OCI-LY1 (cell line): Measurements from ENCODE around the gene ZBTB8A.

Experiments
- H2AFZ ChIP-seq: fragments of 200-600 bp; sonication (generic), shearing (Covaris generic); 2 replicates; pipeline ENCODE4 v1.6.0; 2014; ENCODE audit warnings: antibody characterized with exemption, mild to moderate bottlenecking, low read length
- H3F3A ChIP-seq: fragments of 200-600 bp; sonication (generic), shearing (Covaris generic); 2 replicates; pipeline ENCODE4 v1.6.0; 2014; ENCODE audit warnings: mild to moderate bottlenecking, antibody characterized with exemption, low read length, moderate library complexity; ENCODE audit not compliant: insufficient read depth
- H3K27ac ChIP-seq: fragments of 200-600 bp; sonication (generic); 2 replicates; pipeline ENCODE4 v1.5.1; 2014; ENCODE audit warnings: low read length, mixed run types, mild to moderate bottlenecking, low read depth; ENCODE audit not compliant: poor library complexity, severe bottlenecking
- H3K27me3 ChIP-seq: fragments of 200-600 bp; sonication (generic); 2 replicates; pipeline ENCODE4 v1.6.0; 2014; ENCODE audit warnings: antibody characterized with exemption, mild to moderate bottlenecking, low read length, moderate library complexity; ENCODE audit not compliant: insufficient read depth
- H3K36me3 ChIP-seq: fragments of 200-600 bp; sonication (generic); 2 replicates; pipeline ENCODE4 v1.6.1; 2014; ENCODE audit warnings: mild to moderate bottlenecking, antibody characterized with exemption, low read length, moderate library complexity, mixed read lengths; ENCODE audit not compliant: insufficient read depth
- H3K4me1 ChIP-seq: fragments of 200-600 bp; sonication (generic); 2 replicates; pipeline ENCODE4 v1.5.1; 2014; ENCODE audit warnings: mild to moderate bottlenecking, low read length, moderate library complexity; ENCODE audit not compliant: insufficient read depth, severe bottlenecking
- H3K4me2 ChIP-seq: fragments of 200-600 bp; sonication (generic), shearing (Covaris generic); 2 replicates; pipeline ENCODE4 v1.6.1; 2014; ENCODE audit warnings: low read length
- H3K4me3 ChIP-seq: fragments of 200-600 bp; sonication (generic); 2 replicates; pipeline ENCODE4 v1.5.1; 2014; ENCODE audit warnings: low read length, low read depth, mild to moderate bottlenecking, mixed read lengths; ENCODE audit not compliant: poor library complexity, severe bottlenecking
- H3K79me2 ChIP-seq: fragments of 200-600 bp; shearing (Covaris generic); 2 replicates; pipeline ENCODE4 v1.6.1; 2016; ENCODE audit warnings: mixed run types, low read length, mixed read lengths; ENCODE audit not compliant: insufficient read depth
- H3K9ac ChIP-seq: fragments of 200-600 bp; sonication (generic), shearing (Covaris generic); 2 replicates; pipeline ENCODE4 v1.6.1; 2014; ENCODE audit warnings: mild to moderate bottlenecking, low read length, mixed read lengths
- H3K9me2 ChIP-seq: fragments of 200-600 bp; sonication (generic), shearing (Covaris generic); 2 replicates; pipeline ENCODE4 v1.6.1; 2014; ENCODE audit warnings: low read depth, mild to moderate bottlenecking, low read length, mixed read lengths
- H3K9me3 ChIP-seq: fragments of 200-600 bp; shearing (Covaris generic); 2 replicates; pipeline ENCODE4 v1.6.1; 2014; ENCODE audit warnings: low read length, mixed read lengths
- H4K20me1 ChIP-seq: fragments of 200-600 bp; sonication (generic), shearing (Covaris generic); 2 replicates; pipeline ENCODE4 v1.6.0; 2016; ENCODE audit warnings: mild to moderate bottlenecking, low read length; ENCODE audit not compliant: insufficient read depth
- EZH2 ChIP-seq: fragments of 200-600 bp; sonication (generic), shearing (Covaris generic); IDR thresholded peaks from 2 replicates; pipeline ENCODE4 v1.8.0; 2017; ENCODE audit warnings: borderline replicate concordance, mixed run types, mild to moderate bottlenecking, antibody characterized with exemption, low read length, moderate library complexity, mixed read lengths
- TF ChIP-seq, protein P1 (sequence below): fragments of 200-600 bp; sonication (generic), shearing (Covaris generic); IDR thresholded peaks from 2 replicates; pipeline ENCODE4 v1.5.1; 2017; ENCODE audit warnings: mild to moderate bottlenecking, antibody characterized with exemption, low read length, moderate library complexity, mixed read lengths

ZBTB8A gene

DNA sequence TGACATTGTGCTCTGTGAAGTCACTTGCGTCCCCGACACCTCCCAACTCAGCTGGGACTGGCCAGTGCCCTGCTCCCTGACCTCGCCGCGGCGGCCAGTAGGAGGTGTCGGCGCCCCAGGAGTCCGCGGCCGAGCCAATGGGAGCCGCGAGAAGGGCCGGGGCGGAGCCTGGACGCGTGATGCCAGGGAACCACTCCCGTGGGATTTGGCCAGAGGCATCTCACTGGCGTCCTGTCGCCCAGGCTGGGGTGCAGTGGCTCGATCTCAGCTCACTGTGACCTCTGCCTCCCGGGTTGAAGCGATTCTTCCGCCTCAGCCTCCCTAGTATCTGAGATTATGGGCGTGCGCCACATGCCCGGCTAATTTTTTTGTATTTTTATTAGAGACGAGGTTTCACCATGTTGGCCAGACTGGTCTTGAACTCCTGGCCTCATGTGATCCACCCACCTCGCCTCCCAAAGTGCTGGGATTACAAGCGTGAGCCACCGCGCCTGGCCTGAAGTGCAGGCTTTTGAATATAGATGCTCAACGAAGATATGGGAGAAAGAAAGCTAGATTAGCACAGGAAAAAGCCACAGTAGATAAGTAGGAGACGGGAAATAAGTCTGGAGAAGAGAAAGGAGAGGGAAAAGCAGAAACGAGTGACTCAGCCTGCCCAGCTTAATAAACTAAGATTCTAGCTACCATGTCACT lies 73.1 kb downstream of the ZBTB8A start:
- no peak overlapping the region for H2AFZ ChIP-seq
- H3K27me3 ChIP-seq = no peaks in the 10 kb centered on the region
- no peaks in the 10 kb centered on the region for H3F3A ChIP-seq
- no peaks in the 10 kb centered on the region for H3K36me3 ChIP-seq
- no peak for TF ChIP-seq EZH2
- TF ChIP-seq, protein P1, sequence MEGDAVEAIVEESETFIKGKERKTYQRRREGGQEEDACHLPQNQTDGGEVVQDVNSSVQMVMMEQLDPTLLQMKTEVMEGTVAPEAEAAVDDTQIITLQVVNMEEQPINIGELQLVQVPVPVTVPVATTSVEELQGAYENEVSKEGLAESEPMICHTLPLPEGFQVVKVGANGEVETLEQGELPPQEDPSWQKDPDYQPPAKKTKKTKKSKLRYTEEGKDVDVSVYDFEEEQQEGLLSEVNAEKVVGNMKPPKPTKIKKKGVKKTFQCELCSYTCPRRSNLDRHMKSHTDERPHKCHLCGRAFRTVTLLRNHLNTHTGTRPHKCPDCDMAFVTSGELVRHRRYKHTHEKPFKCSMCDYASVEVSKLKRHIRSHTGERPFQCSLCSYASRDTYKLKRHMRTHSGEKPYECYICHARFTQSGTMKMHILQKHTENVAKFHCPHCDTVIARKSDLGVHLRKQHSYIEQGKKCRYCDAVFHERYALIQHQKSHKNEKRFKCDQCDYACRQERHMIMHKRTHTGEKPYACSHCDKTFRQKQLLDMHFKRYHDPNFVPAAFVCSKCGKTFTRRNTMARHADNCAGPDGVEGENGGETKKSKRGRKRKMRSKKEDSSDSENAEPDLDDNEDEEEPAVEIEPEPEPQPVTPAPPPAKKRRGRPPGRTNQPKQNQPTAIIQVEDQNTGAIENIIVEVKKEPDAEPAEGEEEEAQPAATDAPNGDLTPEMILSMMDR = no peak
- H3K9me3 ChIP-seq = peaks cover 3% of the 10 kb centered on the region; the same call in 1 of the 2 replicates
- H3K4me3 ChIP-seq = no peak overlapping the region
- no peak overlapping the region; the same call in 1 of the 2 replicates for H3K4me2 ChIP-seq
- H3K9ac ChIP-seq = no peak overlapping the region
- no peaks in the 10 kb centered on the region for H3K9me2 ChIP-seq
- no peaks in the 10 kb centered on the region for H3K79me2 ChIP-seq
- H3K27ac ChIP-seq = no peak overlapping the region
- H4K20me1 ChIP-seq = no peaks in the 10 kb centered on the region
- H3K4me1 ChIP-seq = no peaks in the 10 kb centered on the region

DNA sequence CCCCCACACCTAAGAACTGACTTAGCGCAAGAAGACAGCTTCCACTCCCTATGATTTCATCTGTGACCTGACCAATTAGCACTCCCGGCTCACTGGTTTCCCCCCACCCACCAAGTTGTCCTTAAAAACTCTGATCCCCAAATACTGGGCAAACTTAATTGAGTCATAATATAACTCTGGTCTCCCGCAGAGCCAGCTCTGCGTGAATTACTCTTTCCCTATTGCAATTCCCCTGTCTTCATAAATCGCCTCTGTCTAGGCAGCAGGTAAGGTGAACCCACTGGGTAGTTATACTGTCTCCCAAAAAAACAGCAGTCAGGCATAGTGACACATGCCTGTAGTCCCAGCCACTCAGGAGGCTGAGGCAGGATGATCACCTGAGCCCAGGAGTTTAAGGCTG lies 74.2 kb downstream of the ZBTB8A start:
- H3K9me2 ChIP-seq = no peaks in the 10 kb centered on the region
- TF ChIP-seq EZH2 = no peak
- TF ChIP-seq, protein P1 = no peak
- no peaks in the 10 kb centered on the region for H3K9me3 ChIP-seq
- H3K27ac ChIP-seq = no peak overlapping the region
- H2AFZ ChIP-seq = no peak overlapping the region
- H3F3A ChIP-seq = no peaks in the 10 kb centered on the region
- H3K4me3 ChIP-seq = no peak overlapping the region
- no peaks in the 10 kb centered on the region for H4K20me1 ChIP-seq
- no peaks in the 10 kb centered on the region for H3K79me2 ChIP-seq
- H3K27me3 ChIP-seq = no peaks in the 10 kb centered on the region
- H3K9ac ChIP-seq = no peak overlapping the region
- H3K36me3 ChIP-seq = no peaks in the 10 kb centered on the region
- H3K4me1 ChIP-seq = no peaks in the 10 kb centered on the region
- no peak overlapping the region for H3K4me2 ChIP-seq

DNA sequence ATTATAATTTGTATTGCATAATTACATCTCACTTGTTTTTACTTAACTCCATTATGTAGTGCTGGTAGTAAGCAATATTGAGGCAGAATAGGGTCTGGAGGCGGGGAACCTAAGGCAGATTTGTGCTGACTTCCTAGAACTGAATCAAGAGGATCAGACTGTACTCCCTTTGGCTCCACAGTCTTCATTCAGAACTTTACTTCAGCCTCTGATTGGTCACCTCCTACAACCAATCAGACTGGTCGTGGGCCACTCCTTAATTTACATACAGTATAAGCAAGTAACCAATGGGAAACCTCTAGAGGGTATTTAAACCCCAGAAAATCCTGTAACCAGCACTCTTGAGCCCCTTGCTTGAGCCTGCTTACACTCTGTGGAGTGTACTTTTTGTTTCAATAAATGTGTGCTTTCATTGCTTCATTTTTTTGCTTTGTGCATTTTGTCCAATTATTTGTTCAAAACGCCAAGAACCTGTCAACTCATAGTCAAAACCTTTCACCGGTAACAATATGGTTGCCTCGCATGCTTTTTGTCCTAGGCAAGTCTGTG lies 79.5 kb downstream of the ZBTB8A start:
- Histone ChIP-seq H3K9ac (no peak overlapping the region), H3K79me2 (no peaks in the 10 kb centered on the region), H3K4me2 (no peak overlapping the region), H3F3A (no peaks in the 10 kb centered on the region), H3K27ac (no peak overlapping the region), H4K20me1 (no peaks in the 10 kb centered on the region), H3K4me1 (no peaks in the 10 kb centered on the region), H3K4me3 (no peak overlapping the region), H3K27me3 (no peaks in the 10 kb centered on the region), H2AFZ (no peak overlapping the region), H3K9me2 (no peaks in the 10 kb centered on the region), H3K9me3 (no peaks in the 10 kb centered on the region), H3K36me3 (peaks cover 29% of the 10 kb centered on the region)
- TF ChIP-seq, protein P1 = no peak
- TF ChIP-seq EZH2 = no peak
